DOHH2 (cell line): ENCODE data around the gene SELENOF.

Experiments used
- EZH2phosphoT487 ChIP-seq: fragments of 200-600 bp; sonication (generic); IDR thresholded peaks from 2 replicates; pipeline ENCODE4 v1.6.1; 2017; ENCODE audit warnings: borderline replicate concordance, mild to moderate bottlenecking, antibody characterized with exemption, low read length, moderate library complexity, mixed read lengths
- TF ChIP-seq, protein P1 (sequence below): fragments of 200-600 bp; sonication (generic); IDR thresholded peaks from one replicate; pipeline ENCODE4 v1.5.1; 2014; ENCODE audit warnings: antibody characterized with exemption, mild to moderate bottlenecking, low read depth, low read length; ENCODE audit not compliant: poor library complexity, severe bottlenecking

DNA sequence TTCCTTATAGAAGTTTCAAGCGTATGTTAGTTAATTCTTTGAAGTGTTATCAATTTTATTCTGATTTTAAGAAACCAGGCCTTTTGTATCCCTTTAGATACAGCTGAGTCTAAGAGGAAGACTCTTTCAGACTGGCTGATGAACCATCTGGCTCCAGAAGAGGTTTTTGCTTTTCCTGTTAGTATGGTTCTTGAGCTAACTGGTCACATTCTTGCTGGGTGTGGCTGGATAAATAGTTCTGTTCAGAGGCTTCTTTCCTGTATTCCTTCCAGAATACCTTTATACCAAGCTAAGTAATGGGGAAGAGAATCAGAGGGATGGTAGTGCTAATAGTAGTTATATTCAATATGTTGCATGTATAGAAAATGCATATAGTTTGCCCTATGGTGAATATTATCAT, 13.0 kb upstream of the SELENOF start:
- TF ChIP-seq, protein P1, sequence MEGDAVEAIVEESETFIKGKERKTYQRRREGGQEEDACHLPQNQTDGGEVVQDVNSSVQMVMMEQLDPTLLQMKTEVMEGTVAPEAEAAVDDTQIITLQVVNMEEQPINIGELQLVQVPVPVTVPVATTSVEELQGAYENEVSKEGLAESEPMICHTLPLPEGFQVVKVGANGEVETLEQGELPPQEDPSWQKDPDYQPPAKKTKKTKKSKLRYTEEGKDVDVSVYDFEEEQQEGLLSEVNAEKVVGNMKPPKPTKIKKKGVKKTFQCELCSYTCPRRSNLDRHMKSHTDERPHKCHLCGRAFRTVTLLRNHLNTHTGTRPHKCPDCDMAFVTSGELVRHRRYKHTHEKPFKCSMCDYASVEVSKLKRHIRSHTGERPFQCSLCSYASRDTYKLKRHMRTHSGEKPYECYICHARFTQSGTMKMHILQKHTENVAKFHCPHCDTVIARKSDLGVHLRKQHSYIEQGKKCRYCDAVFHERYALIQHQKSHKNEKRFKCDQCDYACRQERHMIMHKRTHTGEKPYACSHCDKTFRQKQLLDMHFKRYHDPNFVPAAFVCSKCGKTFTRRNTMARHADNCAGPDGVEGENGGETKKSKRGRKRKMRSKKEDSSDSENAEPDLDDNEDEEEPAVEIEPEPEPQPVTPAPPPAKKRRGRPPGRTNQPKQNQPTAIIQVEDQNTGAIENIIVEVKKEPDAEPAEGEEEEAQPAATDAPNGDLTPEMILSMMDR = no peak
- no peak for TF ChIP-seq EZH2phosphoT487
